ENCODE data around the gene ETDC. TPM values are rescaled to one million over a fixed set of nuclear protein-coding genes. Genes with fewer than 3 reads are reported as not detected.

The ETDC gene
- total and polyA plus RNA-seq, 3 experiments from 2014 or later: not detected

- Mint-ChIP-seq H3K27ac (no peak overlapping the region), H3K4me3 (no peak overlapping the region), H3K4me1 (peaks cover 11 to 36% (median 25%) of the 10 kb centered on the region in 3 donors), H3K36me3 (peaks cover 16 to 54% (median 20%) of the 10 kb centered on the region in 3 donors), H3K27me3 (no peaks in the 10 kb centered on the region), H3K9me3 (peaks cover 0 to 13% (median 4%) of the 10 kb centered on the region in 5 donors)
- no peak for DNase-seq
- Histone ChIP-seq H3K4me3 (ENCODE audit: low read length) (no peak overlapping the region), H3K9me3 (ENCODE audit: low read length) (no peaks in the 10 kb centered on the region), H3K27me3 (ENCODE audit: insufficient read depth, low read length, poor library complexity, severe bottlenecking) (no peaks in the 10 kb centered on the region), H3K36me3 (ENCODE audit: insufficient read depth, low read length) (no peaks in the 10 kb centered on the region), H3K27ac (ENCODE audit: low read depth, low read length) (no peak overlapping the region), H3K4me1 (ENCODE audit: insufficient read depth, low read length) (no peaks in the 10 kb centered on the region)
- CTCF ChIA-PET: no interaction called here
- POLR2A ChIA-PET: no interaction called here
These were observed 18.0 kb downstream of the ETDC start for GRCh38 chrX:135327299-135327698.

GRCh38 chrX:135328421-135329005 lies 19.2 kb downstream of the ETDC start:
- Mint-ChIP-seq H3K4me3 (no peak overlapping the region), H3K27me3 (no peaks in the 10 kb centered on the region), H3K36me3 (peaks cover 10 to 53% (median 14%) of the 10 kb centered on the region in 3 donors), H3K9me3 (peaks cover 0 to 6% (median 0%) of the 10 kb centered on the region in 5 donors), H3K27ac (peak overlapping the region in 1 of 8 donors; percentile 21), H3K4me1 (peaks cover 15 to 48% (median 38%) of the 10 kb centered on the region in 3 donors)
- Histone ChIP-seq H3K27me3 (ENCODE audit: insufficient read depth, low read length, poor library complexity, severe bottlenecking) (no peaks in the 10 kb centered on the region), H3K27ac (ENCODE audit: low read depth, low read length) (no peak overlapping the region), H3K4me1 (ENCODE audit: insufficient read depth, low read length) (no peaks in the 10 kb centered on the region), H3K9me3 (ENCODE audit: low read length) (no peaks in the 10 kb centered on the region), H3K4me3 (ENCODE audit: low read length) (no peak overlapping the region), H3K36me3 (ENCODE audit: insufficient read depth, low read length) (no peaks in the 10 kb centered on the region)
- no peak for DNase-seq
- ChIA-PET CTCF (no interaction called here), POLR2A (no interaction called here)

- no peaks in the 10 kb centered on the region for H3K27me3 ChIP-seq (ENCODE audit: insufficient read depth, low read length, poor library complexity, severe bottlenecking)
- H3K9me3 ChIP-seq (ENCODE audit: low read length): no peaks in the 10 kb centered on the region
- no peak overlapping the region for H3K27ac ChIP-seq (ENCODE audit: low read depth, low read length)
- H3K4me3 ChIP-seq (ENCODE audit: low read length): no peak overlapping the region
- DNase-seq: no peak
- H3K4me1 Mint-ChIP-seq: peaks cover 20 to 65% (median 58%) of the 10 kb centered on the region in 3 donors
- no peak overlapping the region for H3K4me3 Mint-ChIP-seq
- peak overlapping the region in 1 of 8 donors; percentile 32 for H3K27ac Mint-ChIP-seq
- CTCF ChIA-PET: no interaction called here
- no peaks in the 10 kb centered on the region for H3K4me1 ChIP-seq (ENCODE audit: insufficient read depth, low read length)
- peaks cover 0 to 55% (median 12%) of the 10 kb centered on the region in 3 donors for H3K36me3 Mint-ChIP-seq
- no peaks in the 10 kb centered on the region for H3K36me3 ChIP-seq (ENCODE audit: insufficient read depth, low read length)
- POLR2A ChIA-PET: no interaction called here
- no peaks in the 10 kb centered on the region for H3K9me3 Mint-ChIP-seq
- H3K27me3 Mint-ChIP-seq: no peaks in the 10 kb centered on the region
These were observed 21.4 kb downstream of the ETDC start for GRCh38 chrX:135330706-135331105.

GRCh38 chrX:135331525-135331924 lies 22.2 kb downstream of the ETDC start:
- DNase-seq: no peak
- H3K27me3 ChIP-seq (ENCODE audit: insufficient read depth, low read length, poor library complexity, severe bottlenecking): no peaks in the 10 kb centered on the region
- H3K36me3 ChIP-seq (ENCODE audit: insufficient read depth, low read length): no peaks in the 10 kb centered on the region
- POLR2A ChIA-PET: no interaction called here
- Mint-ChIP-seq H3K27ac (peak overlapping the region in 2 of 8 donors; percentile 20 to 24), H3K9me3 (no peaks in the 10 kb centered on the region), H3K4me3 (no peak overlapping the region), H3K4me1 (peaks cover 26 to 73% (median 66%) of the 10 kb centered on the region in 3 donors), H3K27me3 (no peaks in the 10 kb centered on the region), H3K36me3 (peaks cover 0 to 60% (median 12%) of the 10 kb centered on the region in 3 donors)
- H3K4me3 ChIP-seq (ENCODE audit: low read length): no peak overlapping the region
- H3K4me1 ChIP-seq (ENCODE audit: insufficient read depth, low read length): no peaks in the 10 kb centered on the region
- CTCF ChIA-PET: no interaction called here
- no peak overlapping the region for H3K27ac ChIP-seq (ENCODE audit: low read depth, low read length)
- H3K9me3 ChIP-seq (ENCODE audit: low read length): no peaks in the 10 kb centered on the region

- Mint-ChIP-seq H3K27me3 (peaks cover 0 to 3% of the 10 kb centered on the region in 2 donors), H3K4me1 (peaks cover 68 to 80% (median 80%) of the 10 kb centered on the region in 3 donors), H3K27ac (no peak overlapping the region), H3K9me3 (no peaks in the 10 kb centered on the region), H3K4me3 (peak overlapping the region; percentile 32 to 93 (median 91)), H3K36me3 (peaks cover 0 to 55% (median 17%) of the 10 kb centered on the region in 3 donors)
- H3K27ac ChIP-seq (ENCODE audit: low read depth, low read length): no peak overlapping the region
- no peaks in the 10 kb centered on the region for H3K9me3 ChIP-seq (ENCODE audit: low read length)
- CTCF ChIA-PET: no interaction called here
- POLR2A ChIA-PET: no interaction called here
- peak overlapping the region; percentile 43 for H3K4me3 ChIP-seq (ENCODE audit: low read length)
- H3K27me3 ChIP-seq (ENCODE audit: insufficient read depth, low read length, poor library complexity, severe bottlenecking): no peaks in the 10 kb centered on the region
- no peak for DNase-seq
- H3K36me3 ChIP-seq (ENCODE audit: insufficient read depth, low read length): no peaks in the 10 kb centered on the region
- peaks cover 44% of the 10 kb centered on the region for H3K4me1 ChIP-seq (ENCODE audit: insufficient read depth, low read length)
These were observed 31.6 kb downstream of the ETDC start for GRCh38 chrX:135340831-135341230.

GRCh38 chrX:135345107-135345589 lies 35.9 kb downstream of the ETDC start:
- DNase-seq: no peak
- Histone ChIP-seq H3K9me3 (ENCODE audit: low read length) (no peaks in the 10 kb centered on the region), H3K4me1 (ENCODE audit: insufficient read depth, low read length) (peaks cover 22% of the 10 kb centered on the region), H3K36me3 (ENCODE audit: insufficient read depth, low read length) (no peaks in the 10 kb centered on the region), H3K27ac (ENCODE audit: low read depth, low read length) (peak overlapping the region; percentile 93), H3K27me3 (ENCODE audit: insufficient read depth, low read length, poor library complexity, severe bottlenecking) (no peaks in the 10 kb centered on the region), H3K4me3 (ENCODE audit: low read length) (peak overlapping the region; percentile 93)
- Mint-ChIP-seq H3K36me3 (peaks cover 0 to 53% (median 12%) of the 10 kb centered on the region in 3 donors), H3K4me1 (peaks cover 39 to 62% (median 60%) of the 10 kb centered on the region in 3 donors), H3K27me3 (peaks cover 0 to 2% of the 10 kb centered on the region in 2 donors), H3K4me3 (peak overlapping the region; percentile 64 to 92 (median 88)), H3K27ac (peak overlapping the region; percentile 12 to 85 (median 72)), H3K9me3 (no peaks in the 10 kb centered on the region)
- ChIA-PET POLR2A (no interaction called here), CTCF (no interaction called here)

- peak overlapping the region in 1 of 7 donors; percentile 16 for H3K4me3 Mint-ChIP-seq
- ChIA-PET CTCF (no interaction called here), POLR2A (no interaction called here)
- H3K27me3 Mint-ChIP-seq: peaks cover 0 to 3% of the 10 kb centered on the region in 2 donors
- Histone ChIP-seq H3K4me1 (ENCODE audit: insufficient read depth, low read length) (peaks cover 5% of the 10 kb centered on the region), H3K36me3 (ENCODE audit: insufficient read depth, low read length) (no peaks in the 10 kb centered on the region), H3K27me3 (ENCODE audit: insufficient read depth, low read length, poor library complexity, severe bottlenecking) (no peaks in the 10 kb centered on the region), H3K9me3 (ENCODE audit: low read length) (no peaks in the 10 kb centered on the region), H3K27ac (ENCODE audit: low read depth, low read length) (no peak overlapping the region), H3K4me3 (ENCODE audit: low read length) (no peak overlapping the region)
- H3K4me1 Mint-ChIP-seq: peaks cover 21 to 48% (median 42%) of the 10 kb centered on the region in 3 donors
- no peak for DNase-seq
- H3K36me3 Mint-ChIP-seq: peaks cover 0 to 53% (median 17%) of the 10 kb centered on the region in 3 donors
- H3K9me3 Mint-ChIP-seq: no peaks in the 10 kb centered on the region
- no peak overlapping the region for H3K27ac Mint-ChIP-seq
These were observed 37.7 kb downstream of the ETDC start for GRCh38 chrX:135346975-135347374.

- H3K27ac ChIP-seq (ENCODE audit: low read depth, low read length): no peak overlapping the region
- Mint-ChIP-seq H3K36me3 (peaks cover 0 to 54% (median 17%) of the 10 kb centered on the region in 3 donors), H3K4me1 (peaks cover 16 to 43% (median 37%) of the 10 kb centered on the region in 3 donors), H3K27ac (no peak overlapping the region), H3K9me3 (no peaks in the 10 kb centered on the region), H3K27me3 (peaks cover 0 to 3% of the 10 kb centered on the region in 2 donors), H3K4me3 (peak overlapping the region in 1 of 7 donors; percentile 61)
- no peak for DNase-seq
- no peak overlapping the region for H3K4me3 ChIP-seq (ENCODE audit: low read length)
- no peaks in the 10 kb centered on the region for H3K9me3 ChIP-seq (ENCODE audit: low read length)
- no peaks in the 10 kb centered on the region for H3K4me1 ChIP-seq (ENCODE audit: insufficient read depth, low read length)
- ChIA-PET POLR2A (no interaction called here), CTCF (no interaction called here)
- no peaks in the 10 kb centered on the region for H3K36me3 ChIP-seq (ENCODE audit: insufficient read depth, low read length)
- H3K27me3 ChIP-seq (ENCODE audit: insufficient read depth, low read length, poor library complexity, severe bottlenecking): no peaks in the 10 kb centered on the region
These were observed 38.2 kb downstream of the ETDC start for GRCh38 chrX:135347381-135348016.

Data from CD8-positive, alpha-beta memory T cell (primary cell).